NOMO-1 treated with dmso at 0.1 percent for 144 hours (cell line): ENCODE results near the gene HRH1.
"Not testable (repeated sequence)": the region's sequence is repeated elsewhere in the genome, so short reads cannot be mapped to it uniquely, and the experiment has no call there.

Source experiments
- DNase-seq: peaks from one replicate; lab custom pipeline; 2025; ENCODE audit not compliant: unreplicated experiment; lab: John Stamatoyannopoulos, UW

HRH1 gene

GRCh38 chr3:11140030-11140712 lies 14.1 kb upstream of the HRH1 start:
- DNase-seq = peak; percentile 81

- DNase-seq = no peak
Measured at GRCh38 chr3:11140713-11141104, 13.6 kb upstream of the HRH1 start.

GRCh38 chr3:11143476-11143875 lies 10.8 kb upstream of the HRH1 start:
- DNase-seq = no peak

- DNase-seq = no peak
Measured at GRCh38 chr3:11144996-11145395, 9.3 kb upstream of the HRH1 start.

- DNase-seq = no peak
Measured at GRCh38 chr3:11145888-11146287, 8.4 kb upstream of the HRH1 start.

GRCh38 chr3:11146773-11147660 lies 7.3 kb upstream of the HRH1 start:
- DNase-seq = no peak

GRCh38 chr3:11150256-11150655 lies 4.0 kb upstream of the HRH1 start:
- DNase-seq = no peak

GRCh38 chr3:11152301-11152700 lies 2.0 kb upstream of the HRH1 start:
- no peak for DNase-seq

GRCh38 chr3:11154953-11155325 lies 646 bp downstream of the HRH1 start:
- DNase-seq = no peak

- no peak for DNase-seq
Measured at GRCh38 chr3:11155341-11156025, 1.2 kb downstream of the HRH1 start.

- no peak for DNase-seq
Measured at GRCh38 chr3:11156026-11156410, 1.7 kb downstream of the HRH1 start.

GRCh38 chr3:11157421-11157820 lies 3.1 kb downstream of the HRH1 start:
- DNase-seq = no peak

GRCh38 chr3:11159421-11159904 lies 5.2 kb downstream of the HRH1 start:
- no peak for DNase-seq

- DNase-seq = no peak
Measured at GRCh38 chr3:11161666-11162065, 7.4 kb downstream of the HRH1 start.

GRCh38 chr3:11162401-11163345 lies 8.4 kb downstream of the HRH1 start:
- no peak for DNase-seq

- DNase-seq = no peak
Measured at GRCh38 chr3:11164607-11165006, 10.3 kb downstream of the HRH1 start.

GRCh38 chr3:11165476-11165875 lies 11.2 kb downstream of the HRH1 start:
- DNase-seq = no peak

GRCh38 chr3:11166807-11167400 lies 12.6 kb downstream of the HRH1 start:
- DNase-seq = not testable (repeated sequence)

GRCh38 chr3:11167590-11167989 lies 13.3 kb downstream of the HRH1 start:
- no peak for DNase-seq

- no peak for DNase-seq
Measured at GRCh38 chr3:11168406-11168805, 14.1 kb downstream of the HRH1 start.
